ENCODE results near the gene TMEM178A.

DNA sequence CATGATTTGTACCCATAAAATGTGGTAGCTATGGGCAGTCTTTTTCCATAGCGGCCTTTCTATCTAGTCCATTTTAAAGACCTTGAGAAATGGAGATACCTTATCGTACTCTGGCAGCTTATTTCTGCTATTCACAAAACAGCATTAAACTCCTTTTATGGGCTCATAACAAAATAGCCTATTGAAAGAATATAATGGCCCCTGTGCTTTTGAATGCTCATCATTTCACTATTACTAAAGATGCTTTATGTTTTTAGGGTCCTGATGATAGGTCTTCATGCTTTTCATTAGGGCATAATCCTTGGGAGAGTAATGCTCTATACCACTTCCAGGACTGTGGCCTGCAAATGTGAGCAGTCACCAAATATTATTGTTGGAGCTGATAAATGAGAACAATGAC is 7.3 kb upstream of the TMEM178A start:
- TF ChIP-seq, protein P1, sequence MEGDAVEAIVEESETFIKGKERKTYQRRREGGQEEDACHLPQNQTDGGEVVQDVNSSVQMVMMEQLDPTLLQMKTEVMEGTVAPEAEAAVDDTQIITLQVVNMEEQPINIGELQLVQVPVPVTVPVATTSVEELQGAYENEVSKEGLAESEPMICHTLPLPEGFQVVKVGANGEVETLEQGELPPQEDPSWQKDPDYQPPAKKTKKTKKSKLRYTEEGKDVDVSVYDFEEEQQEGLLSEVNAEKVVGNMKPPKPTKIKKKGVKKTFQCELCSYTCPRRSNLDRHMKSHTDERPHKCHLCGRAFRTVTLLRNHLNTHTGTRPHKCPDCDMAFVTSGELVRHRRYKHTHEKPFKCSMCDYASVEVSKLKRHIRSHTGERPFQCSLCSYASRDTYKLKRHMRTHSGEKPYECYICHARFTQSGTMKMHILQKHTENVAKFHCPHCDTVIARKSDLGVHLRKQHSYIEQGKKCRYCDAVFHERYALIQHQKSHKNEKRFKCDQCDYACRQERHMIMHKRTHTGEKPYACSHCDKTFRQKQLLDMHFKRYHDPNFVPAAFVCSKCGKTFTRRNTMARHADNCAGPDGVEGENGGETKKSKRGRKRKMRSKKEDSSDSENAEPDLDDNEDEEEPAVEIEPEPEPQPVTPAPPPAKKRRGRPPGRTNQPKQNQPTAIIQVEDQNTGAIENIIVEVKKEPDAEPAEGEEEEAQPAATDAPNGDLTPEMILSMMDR (IDR thresholded peaks at IDR 0.05) = no peak
- TF ChIP-seq POLR2A (IDR thresholded peaks at IDR 0.05) = no peak
